GM19193 (cell line): Measurements from ENCODE around the gene CASTOR1.

ENCODE experiments used
- POLR2A ChIP-seq: IDR thresholded peaks from 4 replicates; pipeline ENCODE4 v1.6.1; 2011; ENCODE audit not compliant: insufficient read depth, insufficient read length; ENCODE audit errors: extremely low read depth

Gene CASTOR1

DNA sequence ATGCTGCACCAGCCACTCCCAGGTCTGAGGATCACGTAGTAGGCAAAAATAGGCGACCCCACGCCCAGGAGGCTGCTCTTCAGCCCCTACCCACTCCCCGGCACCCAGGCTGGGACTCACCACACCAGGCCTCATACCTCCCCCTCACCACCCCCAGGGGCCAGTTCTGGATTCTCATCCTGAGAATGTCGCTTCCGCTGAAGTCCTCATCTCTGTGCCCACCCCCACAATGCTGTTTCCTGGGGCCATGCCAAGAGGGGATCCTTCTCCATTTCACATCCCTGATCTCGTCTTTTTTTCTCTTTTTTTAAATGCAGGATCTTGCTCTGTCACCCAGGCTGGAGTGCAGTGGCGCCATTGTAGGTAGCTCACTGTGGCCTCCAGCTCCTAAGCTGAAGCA is 21.0 kb downstream of the CASTOR1 start:
- no peak for TF ChIP-seq POLR2A

DNA sequence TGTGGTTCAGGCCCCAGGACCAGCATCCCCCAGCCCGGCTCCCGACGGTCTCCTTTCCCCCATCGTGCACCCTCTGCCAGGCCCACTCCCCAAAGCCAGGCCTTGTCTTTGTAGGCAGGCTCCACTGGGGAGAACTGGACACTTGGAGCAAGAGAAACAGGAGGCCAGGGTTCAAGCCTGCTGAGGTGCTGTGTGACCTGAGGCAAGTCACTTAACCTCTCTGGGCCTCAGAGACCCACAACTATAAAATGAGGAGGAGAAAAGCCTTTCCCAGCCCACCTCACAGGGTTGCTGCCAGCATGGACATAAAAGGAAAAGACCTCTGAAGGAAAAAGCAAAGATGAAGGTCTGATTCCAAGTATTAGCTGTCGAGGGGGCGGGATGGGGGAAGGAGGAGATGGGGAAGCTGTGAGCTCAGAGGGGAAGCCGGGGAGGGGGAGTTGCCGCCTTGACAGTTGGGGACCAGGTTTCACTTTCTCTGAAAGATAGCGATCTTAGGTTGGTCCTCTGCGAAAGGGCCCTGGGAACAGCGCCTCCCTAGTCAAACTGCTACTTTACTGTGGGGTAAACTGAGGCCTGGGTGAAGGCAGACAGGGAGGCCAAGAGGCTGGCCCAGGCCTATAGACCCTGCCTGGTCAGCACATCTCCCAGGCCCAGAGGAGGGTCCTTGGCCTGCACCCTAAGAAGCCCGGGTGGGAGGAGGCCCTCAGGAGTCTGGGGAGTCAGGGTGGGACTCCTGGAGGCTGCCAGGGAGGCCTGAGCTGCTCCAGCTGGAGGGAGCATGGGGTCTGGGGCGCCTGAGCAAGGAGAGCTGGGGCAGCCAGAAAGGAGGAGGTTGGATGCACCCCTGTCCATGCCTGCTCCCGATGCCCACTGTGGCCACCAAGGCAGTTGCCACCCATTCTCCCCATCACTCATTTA is 21.7 kb downstream of the CASTOR1 start:
- no peak for TF ChIP-seq POLR2A

DNA sequence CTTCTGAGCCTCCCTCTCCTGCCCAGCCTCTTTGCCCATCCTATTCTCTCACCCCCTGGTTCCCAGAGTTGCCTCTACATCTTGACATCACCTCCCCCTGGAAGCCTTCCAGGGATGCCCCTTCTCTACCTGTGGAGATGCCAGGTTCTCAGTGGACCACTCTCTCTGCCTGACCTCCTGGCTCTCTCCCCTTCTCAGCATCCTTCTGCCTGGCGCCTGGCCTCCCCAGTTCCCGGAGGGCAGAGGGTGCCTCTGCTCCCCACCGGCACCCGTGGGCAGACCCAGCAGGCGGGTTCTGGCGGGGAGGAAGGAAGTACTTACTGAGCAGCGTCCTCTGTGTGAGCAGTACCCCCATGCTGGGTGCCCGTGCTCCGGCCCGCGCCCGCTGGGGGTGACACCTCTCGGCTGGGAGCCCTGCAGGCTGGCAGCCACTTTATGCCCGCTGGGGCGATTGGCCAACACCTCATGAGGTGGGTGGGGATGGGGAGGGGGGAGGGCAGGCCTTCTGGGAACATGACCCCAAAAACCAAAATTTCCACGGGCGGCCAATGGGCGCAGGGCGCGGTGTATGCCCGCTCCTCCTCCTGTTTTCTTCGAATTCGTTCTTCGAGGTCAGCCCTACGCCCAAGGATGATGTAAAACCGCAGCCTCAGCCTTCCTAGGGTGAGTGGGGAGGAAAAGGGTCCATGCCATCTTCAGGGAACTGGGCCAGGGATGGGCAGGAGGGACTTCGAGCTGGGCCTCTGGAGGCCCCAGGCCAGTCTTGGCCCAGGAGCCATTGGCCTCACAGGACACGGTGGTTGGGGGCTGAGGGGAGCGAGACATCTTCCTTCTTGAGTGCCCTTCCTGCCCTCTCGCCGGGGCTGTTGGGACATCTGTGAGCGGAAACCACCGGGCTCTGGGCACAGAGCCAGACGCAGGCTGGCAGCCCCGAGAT is 22.6 kb downstream of the CASTOR1 start, which contains the start of gene OSM:
Gene OSM (minus strand): TSS at position 407 of the 937 bp plus-strand sequence. CDS start 52 bp downstream, at position 355.
- peak; percentile 47 for TF ChIP-seq POLR2A

DNA sequence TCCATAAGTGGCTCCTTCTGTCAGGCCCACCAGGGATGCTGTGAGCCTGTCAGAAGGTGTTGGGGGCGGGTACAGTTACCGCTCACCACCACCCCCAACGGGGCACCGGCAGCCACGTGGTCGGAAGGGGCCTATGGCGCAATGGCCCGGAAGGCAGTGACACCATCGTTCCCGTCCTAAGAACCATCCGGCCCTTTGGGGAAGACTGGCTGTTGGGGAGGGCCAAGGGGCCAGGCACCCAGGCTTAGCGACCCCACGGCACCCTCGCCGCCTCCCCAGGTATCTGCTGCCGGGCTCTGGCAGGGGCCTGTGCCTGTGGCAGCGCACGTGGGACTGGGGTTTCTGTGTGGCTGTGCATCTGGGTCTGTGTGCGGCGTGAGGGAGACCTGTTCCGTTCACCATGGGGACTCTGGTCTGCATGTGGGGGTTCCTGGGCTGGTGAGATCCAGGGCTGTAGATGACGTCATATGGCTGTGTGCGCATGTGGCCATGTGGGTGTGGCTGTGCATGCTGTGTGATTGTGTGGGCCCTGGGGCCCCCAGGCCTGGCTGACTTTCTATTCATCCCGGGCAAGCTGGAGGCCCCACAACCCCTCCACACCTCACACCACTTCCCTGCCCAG is 23.4 kb downstream of the CASTOR1 start:
- peak; percentile 71 for TF ChIP-seq POLR2A

DNA sequence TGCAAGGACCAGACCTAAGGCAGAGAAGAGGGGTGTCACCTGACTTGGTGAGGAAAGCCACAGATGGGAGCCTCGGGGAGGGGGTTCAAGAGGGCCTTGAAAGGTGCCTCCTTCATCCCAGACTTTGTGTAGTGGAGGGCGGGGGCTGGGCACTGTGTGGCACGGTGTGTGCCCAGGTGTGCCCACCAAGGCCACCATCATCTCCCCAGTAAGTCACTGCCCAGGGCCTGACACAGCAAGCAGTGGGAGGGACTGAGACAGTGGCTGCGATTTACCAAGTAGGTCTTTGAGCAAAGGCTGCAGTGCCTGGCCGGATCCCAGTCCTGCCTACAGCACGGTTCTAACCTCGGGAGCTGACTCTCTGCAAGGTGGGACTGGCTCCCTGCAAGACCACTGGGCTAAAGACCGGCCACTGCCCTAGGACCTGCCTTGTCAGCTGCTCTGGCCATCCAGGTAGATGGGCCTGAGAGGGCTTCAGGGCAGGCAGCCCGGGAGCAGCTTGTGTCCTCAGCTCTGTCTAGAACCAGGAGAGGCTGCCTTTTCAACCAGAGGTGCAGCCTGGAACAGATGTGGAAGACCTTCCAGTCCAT is 24.1 kb downstream of the CASTOR1 start:
- TF ChIP-seq POLR2A: no peak

DNA sequence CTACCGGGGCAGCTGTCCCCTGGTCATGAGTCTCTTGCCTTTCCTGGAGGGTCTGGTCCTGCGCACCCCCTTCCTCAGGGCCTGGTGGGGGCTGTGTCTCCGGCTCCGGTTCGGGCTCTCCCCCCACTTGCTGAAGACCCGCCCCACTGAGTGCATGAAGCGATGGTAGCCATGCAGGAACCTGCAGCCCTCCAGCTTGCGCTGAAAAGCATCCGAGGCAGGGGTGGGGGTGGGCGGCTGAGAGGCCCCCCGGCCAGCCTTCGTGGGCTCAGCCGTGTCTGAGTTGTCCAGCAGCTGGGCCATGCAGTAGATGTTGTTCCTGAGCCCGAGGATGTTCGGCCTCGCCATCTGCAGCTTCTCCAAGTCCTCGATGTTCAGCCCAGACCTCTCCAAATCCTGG is 25.4 kb downstream of the CASTOR1 start:
- TF ChIP-seq POLR2A: no peak

DNA sequence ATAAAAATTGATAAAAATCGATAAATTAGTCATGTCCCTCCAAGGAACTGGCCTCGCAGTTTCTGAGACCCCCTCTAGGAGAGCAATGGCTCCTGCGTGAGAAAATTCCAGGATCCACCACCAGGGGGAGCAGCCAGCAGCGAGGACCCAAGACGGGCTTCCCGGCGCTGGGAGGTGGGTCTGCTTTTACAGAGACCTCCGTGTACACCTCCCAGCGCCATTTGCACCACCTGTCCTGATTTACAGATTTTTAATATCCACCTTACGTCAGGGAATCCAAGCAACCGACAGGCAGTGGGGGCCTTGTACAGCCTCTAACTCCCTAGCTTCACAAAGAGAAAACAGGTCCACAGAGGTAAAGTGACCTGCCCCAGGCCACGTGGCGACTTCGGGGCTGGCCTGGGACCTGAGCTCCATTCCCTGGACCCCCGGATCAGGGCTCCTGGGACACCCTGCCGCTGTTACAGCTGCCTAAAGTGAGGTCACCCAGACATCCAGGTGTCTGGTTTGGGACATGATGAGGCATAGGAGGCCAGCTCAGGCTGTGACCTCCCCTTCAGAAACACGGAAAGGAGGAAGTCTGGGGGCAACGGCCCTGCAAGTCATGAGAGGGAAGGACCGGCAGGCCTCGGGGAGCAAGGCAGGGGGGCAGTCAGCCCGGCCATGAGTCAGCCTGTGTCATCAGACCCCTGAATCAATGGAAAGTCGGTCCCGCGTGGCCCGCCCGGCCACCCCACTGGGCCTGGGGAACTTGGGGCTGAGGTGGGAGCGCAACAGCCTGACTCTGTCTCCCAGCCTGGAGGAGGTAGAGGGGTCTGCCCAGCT is 26.2 kb downstream of the CASTOR1 start:
- TF ChIP-seq POLR2A: no peak

DNA sequence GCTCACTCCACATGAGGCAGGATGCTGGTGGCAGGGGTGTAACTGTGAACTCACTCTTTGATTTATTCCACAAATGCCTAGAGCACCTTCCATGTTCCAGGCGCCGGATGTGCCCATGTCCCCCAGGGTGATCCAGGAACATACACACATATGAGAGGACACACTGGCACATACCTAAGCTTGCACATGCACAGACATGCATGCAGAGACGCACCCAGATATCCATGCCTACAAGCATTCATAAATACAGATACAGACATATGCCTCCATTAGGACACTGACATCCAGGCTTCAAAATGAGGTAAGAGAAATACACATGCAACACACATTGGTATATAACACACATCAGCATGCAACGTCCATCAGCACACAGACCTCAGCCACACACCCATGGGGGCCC is 27.2 kb downstream of the CASTOR1 start:
- TF ChIP-seq POLR2A: no peak

DNA sequence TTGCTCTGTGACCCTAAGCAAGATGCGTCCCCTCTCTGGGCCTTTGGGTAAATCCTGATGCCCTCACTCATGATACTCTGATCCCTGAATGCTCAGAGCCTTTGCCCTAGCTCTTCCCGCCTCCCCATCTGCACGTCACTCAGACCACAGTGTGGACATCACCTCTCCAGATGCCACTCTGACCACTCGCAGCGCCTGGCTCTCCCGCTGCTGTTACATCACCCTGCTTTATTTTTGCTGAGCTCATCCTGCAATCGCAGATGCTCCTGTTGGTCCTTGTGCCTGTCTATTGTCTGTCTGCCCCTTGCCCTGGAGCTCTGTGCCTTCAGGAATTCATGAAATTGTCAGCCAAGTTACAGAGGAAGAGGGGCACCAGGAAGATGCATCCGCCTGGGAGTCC is 28.2 kb downstream of the CASTOR1 start:
- TF ChIP-seq POLR2A: no peak

DNA sequence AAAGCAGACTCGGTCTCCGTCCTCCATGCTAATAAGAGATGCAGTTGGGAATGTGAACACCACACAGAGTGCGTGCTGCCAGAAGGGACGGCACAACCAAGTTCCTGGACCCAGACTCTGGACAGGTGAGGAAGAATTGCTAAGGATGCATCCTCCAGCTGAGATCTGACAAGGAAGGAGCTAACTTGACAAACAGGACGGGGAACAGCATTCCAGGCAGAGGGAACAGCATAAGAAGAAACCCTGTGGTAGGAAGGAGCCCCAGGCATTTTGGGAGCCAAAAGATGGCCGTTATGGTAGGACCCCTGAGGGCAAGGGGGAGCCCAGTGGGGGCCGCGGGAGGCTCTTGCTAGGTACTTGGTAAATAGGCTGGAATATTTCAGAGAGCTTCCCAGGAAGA is 28.6 kb downstream of the CASTOR1 start:
- TF ChIP-seq POLR2A: no peak

DNA sequence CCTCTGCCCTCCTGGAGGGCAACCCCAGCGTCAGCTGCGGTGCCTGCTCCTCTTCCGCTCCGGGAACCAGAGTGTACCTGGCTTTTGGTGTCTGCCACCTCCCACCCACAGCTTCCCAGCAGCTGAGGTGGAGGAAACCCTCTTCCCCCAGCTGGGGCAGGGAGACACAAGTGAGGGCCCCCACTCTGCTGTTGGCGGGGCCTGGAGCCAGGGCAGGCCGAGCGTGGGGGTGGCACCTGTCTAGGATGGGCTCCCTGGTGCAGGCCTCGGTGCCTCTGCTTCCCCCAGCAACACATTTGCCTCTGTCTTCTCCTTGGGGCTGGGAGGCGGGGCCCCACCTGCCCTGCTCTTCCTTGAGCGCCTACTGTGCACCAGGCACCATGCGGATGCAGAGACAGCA is 29.0 kb downstream of the CASTOR1 start:
- TF ChIP-seq POLR2A: no peak

DNA sequence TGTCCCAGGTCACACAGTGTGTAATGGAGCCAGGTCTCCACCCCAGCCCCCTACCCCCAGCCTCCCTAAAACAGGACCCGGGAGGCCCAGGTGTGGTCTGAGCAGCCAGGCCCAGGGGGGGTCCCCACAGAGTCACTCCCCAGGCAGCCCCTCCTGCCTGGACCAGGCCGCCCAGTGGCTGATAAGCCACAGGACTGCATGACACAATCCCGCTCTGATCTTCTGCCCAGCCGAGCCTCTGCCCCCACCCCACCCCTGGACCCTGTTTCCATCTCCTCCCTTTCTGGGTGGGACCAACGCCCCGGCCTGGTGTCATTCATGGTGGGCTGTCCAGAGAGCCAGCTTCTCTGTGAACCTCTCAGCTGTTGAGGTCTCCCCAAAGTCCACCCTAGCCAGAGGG is 35.0 kb downstream of the CASTOR1 start:
- TF ChIP-seq POLR2A: no peak

DNA sequence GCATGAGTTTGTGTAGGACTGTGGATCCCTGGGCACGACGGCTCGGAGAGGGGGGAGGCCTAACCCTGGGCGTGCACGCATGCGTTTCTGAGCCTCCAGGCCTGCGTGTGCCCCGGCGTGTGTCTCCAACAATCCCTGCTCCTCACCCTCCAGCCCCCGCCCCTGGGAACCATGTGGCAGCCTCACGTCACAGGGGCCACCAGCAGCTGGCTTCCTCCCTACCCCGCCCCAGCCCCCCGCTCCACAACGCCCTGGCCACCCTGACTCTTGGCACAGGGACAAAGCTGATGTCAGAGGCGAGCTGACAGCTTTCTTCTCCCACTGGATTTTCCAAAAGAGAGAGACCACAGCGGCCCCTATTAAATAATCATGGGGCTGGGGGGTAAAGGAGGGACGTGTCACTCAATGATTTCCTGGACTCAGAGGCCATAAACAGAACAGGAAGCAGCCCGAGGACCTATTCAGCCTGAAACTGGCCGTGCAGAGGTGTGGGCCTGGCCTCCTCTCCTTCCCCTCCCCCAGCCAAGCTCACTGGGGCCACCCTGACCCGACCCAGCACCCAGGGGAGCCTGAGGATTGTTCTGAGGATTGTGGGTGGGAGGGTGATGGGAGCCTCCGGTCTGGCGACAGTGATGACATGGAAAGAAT is 36.0 kb downstream of the CASTOR1 start:
- TF ChIP-seq POLR2A: no peak
